Measurements from ENCODE around the gene LIPA. TPM values are rescaled to one million over a fixed set of nuclear protein-coding genes. Genes with fewer than 3 reads are reported as not detected.
"Not testable (repeated sequence)": the region's sequence is repeated elsewhere in the genome, so short reads cannot be mapped to it uniquely, and the experiment has no call there.

The LIPA gene
- total and polyA plus RNA-seq, 7 donors = 23.1 to 240 (median 35.3) TPM

DNA sequence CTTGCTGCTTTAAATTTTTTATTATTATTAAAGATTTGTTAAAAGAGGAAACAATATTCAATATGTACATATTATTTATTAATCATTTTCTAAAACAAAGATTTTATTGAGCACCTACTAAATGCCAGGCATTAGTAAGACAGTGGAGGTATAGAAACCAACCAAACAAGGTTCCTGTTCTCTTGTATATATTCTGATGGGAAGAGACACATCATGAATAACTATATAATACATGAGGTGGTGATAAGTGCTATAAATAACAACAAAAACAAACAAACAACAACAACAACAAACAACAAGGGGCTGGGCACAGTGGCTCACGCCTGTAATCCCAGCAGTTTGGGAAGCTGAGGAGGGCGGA is 630 bp upstream of the LIPA start:
- Histone ChIP-seq H3K4me1 (peaks cover 0 to 11% (median 8%) of the 10 kb centered on the region in 4 donors), H3K36me3 (no peaks in the 10 kb centered on the region), H3K4me3 (peak overlapping the region in 3 of 4 donors; percentile 90 to 99 (median 95)), H3K27me3 (no peaks in the 10 kb centered on the region), H3K27ac (peak overlapping the region; percentile 80 to 94 (median 86)), H3K9me3 (no peaks in the 10 kb centered on the region)
- TF ChIP-seq, protein P1, sequence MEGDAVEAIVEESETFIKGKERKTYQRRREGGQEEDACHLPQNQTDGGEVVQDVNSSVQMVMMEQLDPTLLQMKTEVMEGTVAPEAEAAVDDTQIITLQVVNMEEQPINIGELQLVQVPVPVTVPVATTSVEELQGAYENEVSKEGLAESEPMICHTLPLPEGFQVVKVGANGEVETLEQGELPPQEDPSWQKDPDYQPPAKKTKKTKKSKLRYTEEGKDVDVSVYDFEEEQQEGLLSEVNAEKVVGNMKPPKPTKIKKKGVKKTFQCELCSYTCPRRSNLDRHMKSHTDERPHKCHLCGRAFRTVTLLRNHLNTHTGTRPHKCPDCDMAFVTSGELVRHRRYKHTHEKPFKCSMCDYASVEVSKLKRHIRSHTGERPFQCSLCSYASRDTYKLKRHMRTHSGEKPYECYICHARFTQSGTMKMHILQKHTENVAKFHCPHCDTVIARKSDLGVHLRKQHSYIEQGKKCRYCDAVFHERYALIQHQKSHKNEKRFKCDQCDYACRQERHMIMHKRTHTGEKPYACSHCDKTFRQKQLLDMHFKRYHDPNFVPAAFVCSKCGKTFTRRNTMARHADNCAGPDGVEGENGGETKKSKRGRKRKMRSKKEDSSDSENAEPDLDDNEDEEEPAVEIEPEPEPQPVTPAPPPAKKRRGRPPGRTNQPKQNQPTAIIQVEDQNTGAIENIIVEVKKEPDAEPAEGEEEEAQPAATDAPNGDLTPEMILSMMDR (IDR thresholded peaks at IDR 0.05) = no peak
- TF ChIP-seq POLR2AphosphoS5 (IDR thresholded peaks at IDR 0.05) = no peak
- no peak for TF ChIP-seq EP300 (IDR thresholded peaks at IDR 0.05)
- TF ChIP-seq POLR2A (IDR thresholded peaks at IDR 0.05) = no peak
- intact Hi-C loops (cut with DNase I) = loop anchor here (10.0 kb wide), 2 partner anchors 393 to 453 kb away; partner anchors contain the start of genes KIF20B and PANK1
- no peak for DNase-seq
- 75 to 93% methylated on average over 2 of the region's 2 CpGs for WGBS, 2 donors

- WGBS, 2 donors = 17 to 26% methylated on average over 13 of the region's 13 CpGs
- TF ChIP-seq POLR2A (IDR thresholded peaks at IDR 0.05) = no peak
- TF ChIP-seq, protein P1 (IDR thresholded peaks at IDR 0.05) = no peak
- TF ChIP-seq EP300 (IDR thresholded peaks at IDR 0.05) = no peak
- no peak for TF ChIP-seq POLR2AphosphoS5 (IDR thresholded peaks at IDR 0.05)
- Histone ChIP-seq H3K27me3 (no peaks in the 10 kb centered on the region), H3K27ac (peak overlapping the region; percentile 80 to 94 (median 86)), H3K4me3 (peak overlapping the region; percentile 87 to 99 (median 92)), H3K4me1 (peaks cover 0 to 11% (median 8%) of the 10 kb centered on the region in 4 donors), H3K9me3 (no peaks in the 10 kb centered on the region), H3K36me3 (no peaks in the 10 kb centered on the region)
- intact Hi-C loops (cut with DNase I) = loop anchor here (10.0 kb wide), 2 partner anchors 394 to 454 kb away; partner anchors contain the start of genes KIF20B and PANK1
- no peak for DNase-seq
Measured at GRCh38 chr10:89250865-89251408, 638 bp downstream of the LIPA start.

- TF ChIP-seq POLR2A (IDR thresholded peaks at IDR 0.05) (no peak), EP300 (IDR thresholded peaks at IDR 0.05) (no peak), POLR2AphosphoS5 (IDR thresholded peaks at IDR 0.05) (no peak)
- TF ChIP-seq, protein P1 (IDR thresholded peaks at IDR 0.05) = no peak
- 63 to 78% methylated on average over 3 of the region's 3 CpGs for WGBS, 2 donors
- Histone ChIP-seq H3K27me3 (no peaks in the 10 kb centered on the region), H3K27ac (no peak overlapping the region), H3K4me3 (no peak overlapping the region), H3K36me3 (peaks cover 0 to 5% (median 0%) of the 10 kb centered on the region in 4 donors), H3K9me3 (no peaks in the 10 kb centered on the region), H3K4me1 (peaks cover 0 to 11% (median 8%) of the 10 kb centered on the region in 4 donors)
- no peak for DNase-seq
- intact Hi-C loops (cut with DNase I) = no loop called here
Measured at GRCh38 chr10:89248990-89249389, 2.6 kb downstream of the LIPA start.

DNA sequence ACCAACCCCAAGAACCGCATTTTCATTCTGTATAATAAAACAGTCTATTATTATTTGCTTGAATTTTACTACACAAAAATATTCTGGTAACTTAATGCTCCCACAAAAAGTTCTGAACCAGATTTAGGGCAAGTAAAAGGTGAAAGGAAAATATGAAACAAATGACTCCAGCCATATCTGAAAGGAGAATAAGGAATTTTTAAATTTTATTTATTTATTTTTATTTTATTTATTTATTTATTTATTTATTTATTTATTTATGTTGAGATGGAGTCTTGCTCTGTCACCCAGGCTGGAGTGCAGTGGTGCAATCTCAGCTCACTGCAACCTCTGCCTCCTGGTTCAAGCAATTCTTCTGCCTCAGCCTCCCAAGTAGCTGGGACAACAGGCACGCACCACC is 4.0 kb downstream of the LIPA start:
- H3K9me3 ChIP-seq; DNase-seq; H3K27me3 ChIP-seq; H3K4me3 ChIP-seq; H3K27ac ChIP-seq; intact Hi-C loops (cut with DNase I): not testable (repeated sequence)
- peaks cover 0 to 15% (median 3%) of the 10 kb centered on the region in 4 donors for H3K36me3 ChIP-seq
- 95 to 96% methylated on average over 2 of the region's 2 CpGs for WGBS, 2 donors
- peaks cover 0 to 11% (median 8%) of the 10 kb centered on the region in 4 donors for H3K4me1 ChIP-seq

DNA sequence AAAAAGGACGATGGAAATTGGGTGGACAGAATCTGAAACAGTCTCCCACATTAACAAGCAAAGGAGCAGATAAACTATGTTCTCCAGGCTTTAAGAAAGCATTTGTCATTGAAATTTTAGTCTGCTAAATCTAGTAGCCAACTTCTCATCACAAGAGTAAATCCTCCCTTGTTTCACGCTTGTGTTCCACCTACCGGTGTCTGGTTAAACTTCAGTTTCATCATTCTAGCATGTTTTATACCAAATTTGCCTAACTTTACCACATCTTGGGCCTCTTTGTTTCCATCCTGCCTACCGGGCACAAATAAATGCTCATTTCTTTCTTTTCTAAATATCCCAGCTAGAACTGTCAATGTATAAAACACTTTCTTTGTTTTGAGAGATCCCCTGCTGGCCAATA is 5.8 kb downstream of the LIPA start:
- Histone ChIP-seq H3K27me3 (no peaks in the 10 kb centered on the region), H3K36me3 (peaks cover 0 to 18% (median 4%) of the 10 kb centered on the region in 4 donors), H3K4me1 (peaks cover 0 to 7% (median 4%) of the 10 kb centered on the region in 4 donors), H3K4me3 (no peak overlapping the region), H3K9me3 (no peaks in the 10 kb centered on the region), H3K27ac (no peak overlapping the region)
- no peak for TF ChIP-seq POLR2AphosphoS5 (IDR thresholded peaks at IDR 0.05)
- TF ChIP-seq EP300 (IDR thresholded peaks at IDR 0.05) = no peak
- TF ChIP-seq, protein P1 (IDR thresholded peaks at IDR 0.05) = no peak
- no peak for TF ChIP-seq POLR2A (IDR thresholded peaks at IDR 0.05)
- 65 to 73% methylated on average over 4 of the region's 4 CpGs for WGBS, 2 donors
- intact Hi-C loops (cut with DNase I) = no loop called here
- DNase-seq = no peak
